ENCODE data around the gene USP20.

The USP20 gene

DNA sequence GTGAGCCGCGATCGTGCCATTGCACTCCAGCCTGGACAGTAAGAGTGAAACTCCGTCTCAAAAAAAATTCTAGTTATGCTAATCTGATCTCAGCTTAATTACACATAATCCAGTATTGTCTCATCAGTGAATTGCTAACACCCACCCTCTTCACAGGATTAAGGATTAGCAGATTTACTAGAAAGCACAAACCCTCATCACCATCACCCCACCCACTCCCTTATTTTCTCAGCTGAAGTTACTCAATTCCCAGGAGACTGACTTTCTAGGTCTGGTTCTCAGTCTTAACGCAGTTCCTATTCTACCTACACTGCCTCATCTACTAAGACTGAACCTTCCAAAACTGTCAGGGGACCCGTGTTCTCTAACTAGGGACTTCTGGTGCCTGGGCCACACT is 23.3 kb upstream of the USP20 start (continued):
- TF ChIP-seq, protein P1, sequence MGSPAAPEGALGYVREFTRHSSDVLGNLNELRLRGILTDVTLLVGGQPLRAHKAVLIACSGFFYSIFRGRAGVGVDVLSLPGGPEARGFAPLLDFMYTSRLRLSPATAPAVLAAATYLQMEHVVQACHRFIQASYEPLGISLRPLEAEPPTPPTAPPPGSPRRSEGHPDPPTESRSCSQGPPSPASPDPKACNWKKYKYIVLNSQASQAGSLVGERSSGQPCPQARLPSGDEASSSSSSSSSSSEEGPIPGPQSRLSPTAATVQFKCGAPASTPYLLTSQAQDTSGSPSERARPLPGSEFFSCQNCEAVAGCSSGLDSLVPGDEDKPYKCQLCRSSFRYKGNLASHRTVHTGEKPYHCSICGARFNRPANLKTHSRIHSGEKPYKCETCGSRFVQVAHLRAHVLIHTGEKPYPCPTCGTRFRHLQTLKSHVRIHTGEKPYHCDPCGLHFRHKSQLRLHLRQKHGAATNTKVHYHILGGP (tag by site-specific recombination; IDR thresholded peaks at IDR 0.05), result peak; percentile 89
- no peak for TF ChIP-seq ZNF37A (tag by site-specific recombination; IDR thresholded peaks at IDR 0.05)
- no peak for TF ChIP-seq ZNF23 (tag by site-specific recombination; IDR thresholded peaks at IDR 0.05; ENCODE audit: borderline replicate concordance)
- no peak for TF ChIP-seq ZNF155 (tag by site-specific recombination; IDR thresholded peaks at IDR 0.05)
- no peak for TF ChIP-seq CTCF (tag by site-specific recombination; IDR thresholded peaks at IDR 0.05)
- TF ChIP-seq PRDM6 (tag by site-specific recombination; IDR thresholded peaks at IDR 0.05), result no peak
- no peak for TF ChIP-seq PRDM1 (tag by site-specific recombination; IDR thresholded peaks at IDR 0.05)
- TF ChIP-seq ZNF707 (tag by site-specific recombination; IDR thresholded peaks at IDR 0.05), result no peak
- no peak for TF ChIP-seq ZNF664 (tag by site-specific recombination; IDR thresholded peaks at IDR 0.05)

DNA sequence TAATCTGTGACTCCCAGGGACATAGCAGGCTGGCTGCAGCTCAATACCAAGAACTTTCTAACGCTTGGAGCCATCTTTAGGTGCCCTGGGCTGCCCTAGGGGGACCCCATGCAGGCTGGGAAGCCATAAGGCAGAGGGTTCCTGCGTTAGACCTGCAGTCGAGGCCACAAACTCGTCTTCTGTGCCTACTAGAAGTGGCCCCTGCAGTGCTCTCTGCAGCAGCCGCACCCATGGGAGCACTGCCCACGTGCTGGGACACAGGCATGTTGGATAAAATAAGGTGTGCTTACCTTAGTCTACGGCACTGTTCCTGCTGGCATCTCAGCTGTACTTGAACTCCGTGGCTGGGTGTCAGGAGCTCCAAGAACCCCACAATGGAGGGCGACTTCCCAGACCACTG is 22.9 kb upstream of the USP20 start:
- POLR2A ChIA-PET, result interaction anchor here (0.7 to 3.0 kb wide), 5 partner anchors 9 to 22 kb away, joined by 3 to 12 read pairs (median 10); partner anchors contain the start of genes C9orf78, TOR1A and USP20
- no peak overlapping the region for H3K27ac ChIP-seq (ENCODE audit: extremely low read depth, low read depth, low read length)
- H3K4me1 ChIP-seq (ENCODE audit: control insufficient read depth, insufficient read depth, low read length), result no peaks in the 10 kb centered on the region
- no peak for TF ChIP-seq ZNF146 (tag by site-specific recombination; IDR thresholded peaks at IDR 0.05)
- TF ChIP-seq ZNF830 (tag by site-specific recombination; IDR thresholded peaks at IDR 0.05; ENCODE audit: low read depth), result no peak
- TF ChIP-seq ZNF184 (tag by site-specific recombination; IDR thresholded peaks at IDR 0.05), result no peak
- no peak for TF ChIP-seq MEIS1 (CRISPR knock-in tag; IDR thresholded peaks at IDR 0.05; ENCODE audit: borderline replicate concordance)
- no peak for TF ChIP-seq ZSCAN30 (tag by site-specific recombination; IDR thresholded peaks at IDR 0.05)
- TF ChIP-seq, protein P2, sequence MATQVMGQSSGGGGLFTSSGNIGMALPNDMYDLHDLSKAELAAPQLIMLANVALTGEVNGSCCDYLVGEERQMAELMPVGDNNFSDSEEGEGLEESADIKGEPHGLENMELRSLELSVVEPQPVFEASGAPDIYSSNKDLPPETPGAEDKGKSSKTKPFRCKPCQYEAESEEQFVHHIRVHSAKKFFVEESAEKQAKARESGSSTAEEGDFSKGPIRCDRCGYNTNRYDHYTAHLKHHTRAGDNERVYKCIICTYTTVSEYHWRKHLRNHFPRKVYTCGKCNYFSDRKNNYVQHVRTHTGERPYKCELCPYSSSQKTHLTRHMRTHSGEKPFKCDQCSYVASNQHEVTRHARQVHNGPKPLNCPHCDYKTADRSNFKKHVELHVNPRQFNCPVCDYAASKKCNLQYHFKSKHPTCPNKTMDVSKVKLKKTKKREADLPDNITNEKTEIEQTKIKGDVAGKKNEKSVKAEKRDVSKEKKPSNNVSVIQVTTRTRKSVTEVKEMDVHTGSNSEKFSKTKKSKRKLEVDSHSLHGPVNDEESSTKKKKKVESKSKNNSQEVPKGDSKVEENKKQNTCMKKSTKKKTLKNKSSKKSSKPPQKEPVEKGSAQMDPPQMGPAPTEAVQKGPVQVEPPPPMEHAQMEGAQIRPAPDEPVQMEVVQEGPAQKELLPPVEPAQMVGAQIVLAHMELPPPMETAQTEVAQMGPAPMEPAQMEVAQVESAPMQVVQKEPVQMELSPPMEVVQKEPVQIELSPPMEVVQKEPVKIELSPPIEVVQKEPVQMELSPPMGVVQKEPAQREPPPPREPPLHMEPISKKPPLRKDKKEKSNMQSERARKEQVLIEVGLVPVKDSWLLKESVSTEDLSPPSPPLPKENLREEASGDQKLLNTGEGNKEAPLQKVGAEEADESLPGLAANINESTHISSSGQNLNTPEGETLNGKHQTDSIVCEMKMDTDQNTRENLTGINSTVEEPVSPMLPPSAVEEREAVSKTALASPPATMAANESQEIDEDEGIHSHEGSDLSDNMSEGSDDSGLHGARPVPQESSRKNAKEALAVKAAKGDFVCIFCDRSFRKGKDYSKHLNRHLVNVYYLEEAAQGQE (tag by site-specific recombination; IDR thresholded peaks at IDR 0.05), result no peak
- no peak for TF ChIP-seq ZNF274 (IDR thresholded peaks at IDR 0.05; ENCODE audit: low read length)
- TF ChIP-seq ZNF274 (tag by site-specific recombination; IDR thresholded peaks at IDR 0.05; ENCODE audit: borderline replicate concordance), result no peak
- no peak for TF ChIP-seq KLF1 (tag by site-specific recombination; IDR thresholded peaks at IDR 0.05)
- no peak overlapping the region for H3K4me3 ChIP-seq (ENCODE audit: low read depth, low read length)
- CTCF ChIA-PET, result interaction anchor here (0.6 to 1.4 kb wide), 3 partner anchors 22 to 227 kb away, joined by 3 to 4 read pairs (median 3); no protein-coding TSS in a partner anchor
- H3K9me3 ChIP-seq (ENCODE audit: control insufficient read depth, insufficient read depth, low read depth, low read length), result no peaks in the 10 kb centered on the region
- H3K36me3 ChIP-seq (ENCODE audit: control insufficient read depth in 2 of 2, insufficient read depth in 1 of 2, low read length in 2 of 2), result peaks cover 11 to 89% of the 10 kb centered on the region in 2 experiments; a peak in 2 of 3 replicates

Measured in HEK293 (cell line).